Tibial nerve (tissue), 4 donors: ENCODE data around the gene LNX2.

Experiments
- CTCF ChIP-seq, 5 experiments: fragments of 200-600 bp in 3 of 5; fragments of 450-650 bp in 2 of 5; sonication (generic) in 3 of 5; IDR thresholded peaks; one replicate each; pipeline ENCODE4 v1.5.1; 2016 to 2019; ENCODE audit warnings: antibody characterized with exemption in 5 of 5, mild to moderate bottlenecking in 3 of 5, moderate library complexity in 2 of 5
- EP300 ChIP-seq, 2 donors: sonication (generic); formaldehyde crosslinking; IDR thresholded peaks; one replicate each; pipeline ENCODE4 v1.6.1; 2017; ENCODE audit warnings: antibody characterized with exemption in 2 of 2, mild to moderate bottlenecking in 1 of 2
- POLR2A ChIP-seq, 2 donors: fragments of 450-650 bp; IDR thresholded peaks; one replicate each; pipeline ENCODE4 v1.6.1; 2017; ENCODE audit warnings: antibody characterized with exemption in 2 of 2, mild to moderate bottlenecking in 2 of 2, moderate library complexity in 2 of 2

GRCh38 chr13:27549406-27549981, 70.8 kb downstream of the LNX2 start:
- TF ChIP-seq EP300 (IDR thresholded peaks at IDR 0.05) (no peak), CTCF (IDR thresholded peaks at IDR 0.05) (no peak), POLR2A (IDR thresholded peaks at IDR 0.05) (no peak)
